A673 (cell line): ENCODE results near the gene TMPRSS6. TPM values are rescaled to one million over a fixed set of nuclear protein-coding genes. Genes with fewer than 3 reads are reported as not detected.

Experiments
- BruUV-seq: library from RNA; stranded (reverse); fragments of 400-500 nt; replicated peaks from 2 replicates; lab custom pipeline; 2021; lab: Mats Ljungman, UMichigan
- CTCF ChIA-PET: fragments of 300-600 bp; sonication (Branson Sonifier 250); formaldehyde crosslinking; loops from one replicate; lab custom pipeline; 2022; ENCODE audit warnings: antibody characterized with exemption; lab: Charles Lee
- POLR2A ChIA-PET: fragments of 300-600 bp; sonication (Branson Sonifier 250); formaldehyde crosslinking; loops from one replicate; lab custom pipeline; 2022; ENCODE audit warnings: antibody characterized with exemption; ENCODE audit not compliant: low non-redundant PET; lab: Charles Lee
- DNase-seq: peaks from one replicate; pipeline ENCODE4 v3.0.0-alpha.2; 2015; ENCODE audit warnings: low spot score
- H3K27ac ChIP-seq: fragments of 200-600 bp; sonication (generic); 2 replicates; pipeline ENCODE4 v1.5.1; 2016; ENCODE audit warnings: mixed run types, low read depth, mild to moderate bottlenecking, mixed read lengths, antibody characterized with exemption, low read length; ENCODE audit not compliant: poor library complexity, severe bottlenecking
- H3K27me3 ChIP-seq: fragments of 200-600 bp; sonication (generic); replicated peaks from 2 replicates; pipeline ENCODE4 v1.6.1; 2017; ENCODE audit warnings: mixed run types, low read depth, mild to moderate bottlenecking, mixed read lengths, antibody characterized with exemption, low read length; ENCODE audit not compliant: insufficient read depth, poor library complexity
- H3K36me3 ChIP-seq: fragments of 200-600 bp; sonication (generic); 2 replicates; pipeline ENCODE4 v1.6.1; 2016; ENCODE audit warnings: mixed run types, mild to moderate bottlenecking, mixed read lengths, antibody characterized with exemption, low read length; ENCODE audit not compliant: insufficient read depth, poor library complexity, severe bottlenecking
- H3K4me1 ChIP-seq: fragments of 200-600 bp; sonication (generic); 2 replicates; pipeline ENCODE4 v1.6.1; 2017; ENCODE audit warnings: mixed run types, mild to moderate bottlenecking, mixed read lengths, antibody characterized with exemption, low read length; ENCODE audit not compliant: insufficient read depth, poor library complexity, severe bottlenecking
- H3K4me3 ChIP-seq: fragments of 200-600 bp; sonication (generic); 2 replicates; pipeline ENCODE4 v1.5.1; 2016; ENCODE audit warnings: low read depth, mixed run types, mild to moderate bottlenecking, mixed read lengths, low read length; ENCODE audit not compliant: poor library complexity, severe bottlenecking
- H3K9me3 ChIP-seq: fragments of 200-600 bp; sonication (generic); 2 replicates; pipeline ENCODE4 v1.6.1; 2016; ENCODE audit warnings: mixed run types, low read depth, mild to moderate bottlenecking, mixed read lengths, antibody characterized with exemption, low read length; ENCODE audit not compliant: poor library complexity, severe bottlenecking
- EZH2 ChIP-seq: fragments of 200-600 bp; sonication (generic); IDR thresholded peaks from 2 replicates; pipeline ENCODE4 v1.6.1; 2017; ENCODE audit warnings: borderline replicate concordance, low read depth, mild to moderate bottlenecking, mixed read lengths, antibody characterized with exemption, low read length; ENCODE audit not compliant: poor library complexity, severe bottlenecking
- intact Hi-C: fragments of 100-400 bp; cut with micrococcal nuclease; formaldehyde crosslinking; loops from one replicate; pipeline ENCODE4 v1.10.0; 2022; ENCODE audit not compliant: unreplicated experiment
- total RNA-seq: library from RNA; stranded (reverse); gene quantifications from 2 replicates; pipeline ENCODE4 v1.2.3, GENCODE V29; 2021
- TF ChIP-seq, protein P1 (sequence below): fragments of 300-800, 200-600 bp; sonication (generic); conservative IDR thresholded peaks from 2 replicates; pipeline ENCODE4 v1.5.1; 2017; ENCODE audit warnings: low read depth, mild to moderate bottlenecking, antibody characterized with exemption, low read length, moderate library complexity, mixed read lengths

Gene TMPRSS6
- total RNA-seq, 1 experiment from 2014 or later: not detected

DNA sequence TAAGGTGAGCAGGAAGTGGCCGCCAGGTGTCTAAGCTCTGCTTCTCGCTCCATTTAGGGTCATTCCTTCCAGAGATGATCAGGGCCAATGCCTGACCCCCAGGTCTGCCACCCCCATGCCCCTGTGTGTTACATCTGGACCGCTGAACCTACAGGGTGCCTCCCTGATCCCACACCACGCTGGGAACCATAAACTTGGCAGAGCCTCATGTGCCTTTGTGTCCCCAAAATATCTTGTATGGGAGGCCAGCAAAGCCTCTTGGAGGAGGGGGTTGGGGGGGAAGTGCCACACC lies 94.0 kb downstream of the TMPRSS6 start:
- TF ChIP-seq, protein P1, sequence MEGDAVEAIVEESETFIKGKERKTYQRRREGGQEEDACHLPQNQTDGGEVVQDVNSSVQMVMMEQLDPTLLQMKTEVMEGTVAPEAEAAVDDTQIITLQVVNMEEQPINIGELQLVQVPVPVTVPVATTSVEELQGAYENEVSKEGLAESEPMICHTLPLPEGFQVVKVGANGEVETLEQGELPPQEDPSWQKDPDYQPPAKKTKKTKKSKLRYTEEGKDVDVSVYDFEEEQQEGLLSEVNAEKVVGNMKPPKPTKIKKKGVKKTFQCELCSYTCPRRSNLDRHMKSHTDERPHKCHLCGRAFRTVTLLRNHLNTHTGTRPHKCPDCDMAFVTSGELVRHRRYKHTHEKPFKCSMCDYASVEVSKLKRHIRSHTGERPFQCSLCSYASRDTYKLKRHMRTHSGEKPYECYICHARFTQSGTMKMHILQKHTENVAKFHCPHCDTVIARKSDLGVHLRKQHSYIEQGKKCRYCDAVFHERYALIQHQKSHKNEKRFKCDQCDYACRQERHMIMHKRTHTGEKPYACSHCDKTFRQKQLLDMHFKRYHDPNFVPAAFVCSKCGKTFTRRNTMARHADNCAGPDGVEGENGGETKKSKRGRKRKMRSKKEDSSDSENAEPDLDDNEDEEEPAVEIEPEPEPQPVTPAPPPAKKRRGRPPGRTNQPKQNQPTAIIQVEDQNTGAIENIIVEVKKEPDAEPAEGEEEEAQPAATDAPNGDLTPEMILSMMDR: no peak
- no peak for TF ChIP-seq EZH2
- intact Hi-C loops: no loop called here
- POLR2A ChIA-PET: no interaction called here

More for the DNA sequence above, 94.0 kb downstream of the TMPRSS6 start:
- no peak overlapping the region for H3K27ac ChIP-seq
- no peaks in the 10 kb centered on the region for H3K9me3 ChIP-seq
- H3K4me3 ChIP-seq: no peak overlapping the region
- H3K4me1 ChIP-seq: peaks cover 4% of the 10 kb centered on the region
- CTCF ChIA-PET: interaction anchor here (0.7 kb wide), 1 partner anchor 224 kb away, joined by 6 read pairs; no protein-coding TSS in a partner anchor
- no peaks in the 10 kb centered on the region for H3K27me3 ChIP-seq
- no peaks in the 10 kb centered on the region for H3K36me3 ChIP-seq
- no peak for DNase-seq
- BruUV-seq: TSS peak; percentile 16

Other genes with a start within 250 kb of the TMPRSS6 start
- not detected in 2 replicates for gene NCF4, start 248.7 kb downstream of the TMPRSS6 start, total RNA-seq
- not detected in 2 replicates for gene CSF2RB, start 196.1 kb downstream of the TMPRSS6 start, total RNA-seq
- 31.3 and 37.6 TPM in 2 replicates for gene TST, start 90.3 kb downstream of the TMPRSS6 start, total RNA-seq
- 66.6 and 81.7 TPM in 2 replicates for gene MPST, start 90.0 kb downstream of the TMPRSS6 start, total RNA-seq
- 38.8 and 39.1 TPM in 2 replicates for gene KCTD17, start 58.0 kb downstream of the TMPRSS6 start, total RNA-seq
- gene IL2RB, start 40.2 kb upstream of the TMPRSS6 start, total RNA-seq: 0.97 and 1.5 TPM in 2 replicates
- gene C1QTNF6, start 78.5 kb upstream of the TMPRSS6 start, total RNA-seq: 6.3 and 8.6 TPM in 2 replicates
- not detected in 2 replicates for gene SSTR3, start 102.8 kb upstream of the TMPRSS6 start, total RNA-seq
- gene RAC2, start 134.6 kb upstream of the TMPRSS6 start, total RNA-seq: 4.0 and 5.8 TPM in 2 replicates
- not detected in 2 replicates for gene CYTH4, start 172.8 kb upstream of the TMPRSS6 start, total RNA-seq